Prostate gland (tissue), 2 donors: ENCODE measurements around the gene FGGY. TPM values are rescaled to one million over a fixed set of nuclear protein-coding genes. Genes with fewer than 3 reads are reported as not detected.
A peak's percentile ranks its signal among the peaks of the same experiment; 100 is the strongest.

Experiments
- DNase-seq: peaks from one replicate; pipeline ENCODE4 v3.0.0-alpha.2; 2019; ENCODE audit warnings: low spot score
- H3K27ac ChIP-seq, 2 donors: fragments of 200-600 bp; sonication (generic); 2 replicates each; pipeline ENCODE4 v1.5.1; 2017 to 2019
- H3K27me3 ChIP-seq: fragments of 200-600 bp; sonication (generic); replicated peaks from 2 replicates; pipeline ENCODE4 v1.5.1; 2019; ENCODE audit not compliant: insufficient read depth
- H3K36me3 ChIP-seq, 2 donors: fragments of 200-600 bp; sonication (generic); 1 replicate in 1 of 2; 2 replicates in 1 of 2; pipeline versions ENCODE4 v1.5.1 to v1.8.1; 2017 to 2019
- H3K4me1 ChIP-seq: fragments of 200-600 bp; sonication (generic); replicated peaks from 2 replicates; pipeline ENCODE4 v1.5.1; 2019
- H3K4me3 ChIP-seq, 2 donors: fragments of 200-600 bp; sonication (generic); 2 replicates each; pipeline ENCODE4 v1.5.1; 2017 to 2019
- H3K9me3 ChIP-seq: fragments of 200-600 bp; sonication (generic); 2 replicates; pipeline ENCODE4 v1.5.1; 2017
- POLR2A ChIP-seq: fragments of 450-650 bp; IDR thresholded peaks from one replicate; pipeline ENCODE4 v1.6.1; 2016; ENCODE audit warnings: antibody characterized with exemption, mild to moderate bottlenecking
- POLR2AphosphoS5 ChIP-seq: sonication (generic); formaldehyde crosslinking; IDR thresholded peaks from one replicate; pipeline ENCODE4 v1.6.1; 2017; ENCODE audit warnings: antibody characterized with exemption
- WGBS: methylation state at CpG from one replicate; pipeline ENCODE4 v1.1.5; 2018; 5-methylcytosine and 5-hydroxymethylcytosine counted together
- intact Hi-C: fragments of 100-400 bp; cut with DNase I; formaldehyde crosslinking; loops from one replicate; pipeline ENCODE4 v1.14.2; 2022
- total RNA-seq, 2 donors: library from RNA; depleted of rRNA; stranded (reverse); fragments of >200 nt; gene quantifications; one replicate each; pipeline ENCODE4 v1.1.0, GENCODE V29; 2016
- TF ChIP-seq, protein P1 (sequence below), 4 experiments: fragments of 200-600 bp in 2 of 4; fragments of 450-650 bp in 2 of 4; sonication (generic) in 2 of 4; IDR thresholded peaks; 1 replicate in 3 of 4; 2 replicates in 1 of 4; pipeline ENCODE4 v1.5.1; 2016 to 2019; ENCODE audit warnings: antibody characterized with exemption in 4 of 4, mild to moderate bottlenecking in 2 of 4, moderate library complexity in 2 of 4

FGGY gene
- total RNA-seq, 2 donors from 2014 or later = 28.6 to 32.2 TPM

DNA sequence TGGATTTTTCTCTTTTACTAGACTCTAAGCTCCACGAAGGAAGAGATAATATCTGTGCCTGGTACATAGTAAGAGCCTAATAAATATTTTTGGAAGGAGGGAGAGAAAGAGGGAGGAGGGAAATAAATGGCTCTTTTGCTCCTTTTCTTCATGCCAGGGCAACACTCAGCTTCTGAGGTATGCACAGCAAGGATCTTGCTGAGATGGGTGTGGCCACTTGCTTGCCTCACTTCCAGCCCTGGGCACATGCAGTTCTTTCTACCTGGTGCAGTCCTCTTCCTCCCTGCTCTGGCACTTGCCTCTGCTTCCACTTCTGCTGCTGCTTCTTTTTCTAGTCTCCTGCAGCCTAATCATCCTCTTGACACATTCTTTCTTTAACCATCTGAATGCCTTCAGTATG, 148.1 kb downstream of the FGGY start:
- WGBS = 11% methylated on average over 1 of the region's 1 CpG
- no peaks in the 10 kb centered on the region for H3K27me3 ChIP-seq
- H3K27ac ChIP-seq = peak overlapping the region in 1 of 2 donors; percentile 30
- intact Hi-C loops = loop anchor here (10.0 kb wide), 1 partner anchor 70 kb away; no protein-coding TSS in a partner anchor
- no peaks in the 10 kb centered on the region for H3K9me3 ChIP-seq
- peak; percentile 77 for DNase-seq
- no peak overlapping the region for H3K4me3 ChIP-seq
- no peaks in the 10 kb centered on the region for H3K4me1 ChIP-seq
- TF ChIP-seq, protein P1, sequence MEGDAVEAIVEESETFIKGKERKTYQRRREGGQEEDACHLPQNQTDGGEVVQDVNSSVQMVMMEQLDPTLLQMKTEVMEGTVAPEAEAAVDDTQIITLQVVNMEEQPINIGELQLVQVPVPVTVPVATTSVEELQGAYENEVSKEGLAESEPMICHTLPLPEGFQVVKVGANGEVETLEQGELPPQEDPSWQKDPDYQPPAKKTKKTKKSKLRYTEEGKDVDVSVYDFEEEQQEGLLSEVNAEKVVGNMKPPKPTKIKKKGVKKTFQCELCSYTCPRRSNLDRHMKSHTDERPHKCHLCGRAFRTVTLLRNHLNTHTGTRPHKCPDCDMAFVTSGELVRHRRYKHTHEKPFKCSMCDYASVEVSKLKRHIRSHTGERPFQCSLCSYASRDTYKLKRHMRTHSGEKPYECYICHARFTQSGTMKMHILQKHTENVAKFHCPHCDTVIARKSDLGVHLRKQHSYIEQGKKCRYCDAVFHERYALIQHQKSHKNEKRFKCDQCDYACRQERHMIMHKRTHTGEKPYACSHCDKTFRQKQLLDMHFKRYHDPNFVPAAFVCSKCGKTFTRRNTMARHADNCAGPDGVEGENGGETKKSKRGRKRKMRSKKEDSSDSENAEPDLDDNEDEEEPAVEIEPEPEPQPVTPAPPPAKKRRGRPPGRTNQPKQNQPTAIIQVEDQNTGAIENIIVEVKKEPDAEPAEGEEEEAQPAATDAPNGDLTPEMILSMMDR (IDR thresholded peaks at IDR 0.05) = no peak
- TF ChIP-seq POLR2AphosphoS5 = peak; percentile 83
- H3K36me3 ChIP-seq = no peaks in the 10 kb centered on the region

DNA sequence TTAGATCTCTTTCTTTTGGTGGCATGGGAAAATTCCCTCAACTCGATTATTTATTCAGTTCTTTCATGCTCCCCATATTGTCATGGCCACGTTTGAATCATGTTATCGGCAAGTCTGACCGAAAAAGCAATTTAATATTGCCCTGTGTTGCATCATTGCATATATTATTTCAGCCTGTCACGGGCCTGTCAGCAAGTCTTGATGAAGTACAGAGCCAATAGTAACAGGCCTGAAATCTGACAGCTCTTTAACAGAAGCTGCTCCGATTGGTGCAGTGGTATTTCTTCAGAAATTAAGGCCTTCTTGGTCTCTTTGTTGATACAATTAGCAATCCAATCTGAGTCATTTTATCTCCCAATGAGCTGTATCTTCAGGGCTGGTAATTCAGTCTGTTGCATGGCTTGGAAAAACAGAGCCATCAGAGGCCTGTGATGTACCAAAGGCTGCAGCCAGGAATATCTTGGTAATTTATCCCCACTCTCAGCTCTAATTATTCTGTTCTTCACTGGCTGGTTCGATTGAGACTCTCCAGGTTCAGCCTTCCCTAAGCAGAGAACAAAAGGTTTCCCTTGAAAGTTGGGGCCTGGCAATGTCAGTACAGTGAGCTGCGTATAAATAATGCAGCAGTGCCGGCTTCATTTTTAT, 149.5 kb downstream of the FGGY start:
- no peak for TF ChIP-seq POLR2AphosphoS5
- no peak for TF ChIP-seq POLR2A
- TF ChIP-seq, protein P1 (IDR thresholded peaks at IDR 0.05) = no peak
- no peak overlapping the region for H3K4me3 ChIP-seq
- no peak for DNase-seq
- no peaks in the 10 kb centered on the region for H3K27me3 ChIP-seq
- no peaks in the 10 kb centered on the region for H3K9me3 ChIP-seq
- no peaks in the 10 kb centered on the region for H3K4me1 ChIP-seq
- H3K27ac ChIP-seq = peak overlapping the region in 1 of 2 donors; percentile 1
- no peaks in the 10 kb centered on the region for H3K36me3 ChIP-seq
- WGBS = 65% methylated on average over 9 of the region's 9 CpGs
- intact Hi-C loops = loop anchor here (1.0 to 10.0 kb wide), 2 partner anchors 53 to 68 kb away; no protein-coding TSS in a partner anchor

DNA sequence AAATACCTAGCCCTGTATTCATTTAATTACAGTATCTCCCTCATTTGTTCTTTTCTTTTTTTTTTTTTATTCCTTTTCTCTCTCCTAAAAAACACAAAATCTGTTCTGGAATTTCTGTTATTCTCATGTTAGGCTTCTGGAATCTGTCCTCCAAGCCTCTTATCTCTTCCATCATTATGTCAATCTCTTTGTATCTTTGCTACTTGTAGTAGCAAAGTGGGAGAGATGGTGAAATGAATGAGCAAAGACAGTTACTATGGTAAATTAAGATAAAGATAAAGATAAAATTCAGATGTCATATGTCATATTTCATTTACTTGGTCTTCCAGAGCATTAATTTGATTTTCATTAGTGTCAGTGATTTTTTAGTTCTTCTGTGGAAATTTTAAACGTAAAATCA, 155.1 kb downstream of the FGGY start:
- intact Hi-C loops = no loop called here
- H3K27me3 ChIP-seq = no peaks in the 10 kb centered on the region
- WGBS = 96% methylated on average over 1 of the region's 1 CpG

DNA sequence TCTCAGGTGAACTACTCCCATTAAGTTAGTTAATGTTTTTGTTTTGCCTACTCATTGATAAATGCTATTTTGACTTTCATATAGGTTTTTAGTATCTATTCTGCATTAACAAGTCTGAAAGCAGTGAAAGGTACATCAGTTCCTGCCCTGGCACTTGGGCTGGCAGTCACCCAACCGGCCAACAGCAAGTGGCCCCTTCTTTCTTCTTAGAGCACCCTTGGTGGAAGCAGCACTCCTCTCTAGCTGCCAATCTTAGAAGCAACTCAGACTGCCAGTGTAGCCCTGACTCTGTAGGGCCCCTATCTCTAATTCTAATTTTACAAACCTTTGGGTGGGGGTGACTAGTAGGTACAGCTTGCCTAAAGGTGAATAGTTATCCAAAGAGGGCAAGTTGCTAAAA, 155.7 kb downstream of the FGGY start:
- Histone ChIP-seq H3K4me3 (no peak overlapping the region), H3K4me1 (no peaks in the 10 kb centered on the region), H3K9me3 (no peaks in the 10 kb centered on the region), H3K27me3 (no peaks in the 10 kb centered on the region), H3K27ac (no peak overlapping the region), H3K36me3 (no peaks in the 10 kb centered on the region)
- intact Hi-C loops = no loop called here
- no peak for DNase-seq
- WGBS = 96% methylated on average over 1 of the region's 1 CpG
- TF ChIP-seq POLR2A = no peak
- TF ChIP-seq, protein P1 (IDR thresholded peaks at IDR 0.05) = no peak
- TF ChIP-seq POLR2AphosphoS5 = no peak

More for the DNA sequence above, 155.1 kb downstream of the FGGY start:
- Histone ChIP-seq H3K27ac (no peak overlapping the region), H3K9me3 (no peaks in the 10 kb centered on the region), H3K4me3 (no peak overlapping the region), H3K4me1 (no peaks in the 10 kb centered on the region), H3K36me3 (no peaks in the 10 kb centered on the region)
- no peak for TF ChIP-seq POLR2A
- TF ChIP-seq, protein P1 (IDR thresholded peaks at IDR 0.05) = no peak
- TF ChIP-seq POLR2AphosphoS5 = no peak
- DNase-seq = no peak
